Activated CD4-positive, alpha-beta T cell treated with anti-CD3 and anti-CD28 coated beads for 48 hours (primary cell): ENCODE measurements around the gene ELAC1.
"Not testable (repeated sequence)": the region's sequence is repeated elsewhere in the genome, so short reads cannot be mapped to it uniquely, and the experiment has no call there.

ENCODE experiments used
- DNase-seq: peaks from one replicate; pipeline ENCODE4 v3.0.0-alpha.2; 2020

The ELAC1 gene

GRCh38 chr18:50967714-50968661 is at the start of gene ELAC1:
Gene ELAC1, plus strand, starts transcription at chr18:50968040. Its CDS starts 6,365 bp downstream, at chr18:50974405.
- DNase-seq: peak; percentile 68

- DNase-seq: no peak
These were observed 49.7 kb upstream of the ELAC1 start for GRCh38 chr18:50918153-50918552.

- no peak for DNase-seq
These were observed 43.5 kb upstream of the ELAC1 start for GRCh38 chr18:50924372-50924771.

- DNase-seq: no peak
These were observed 41.3 kb upstream of the ELAC1 start for GRCh38 chr18:50926521-50926920.

- DNase-seq: no peak
These were observed 39.3 kb upstream of the ELAC1 start for GRCh38 chr18:50928551-50928950.

GRCh38 chr18:50933684-50934083 is 34.2 kb upstream of the ELAC1 start:
- no peak for DNase-seq

GRCh38 chr18:50934545-50935211 is 33.2 kb upstream of the ELAC1 start:
- DNase-seq: no peak

- no peak for DNase-seq
These were observed 32.2 kb upstream of the ELAC1 start for GRCh38 chr18:50935493-50936191.

GRCh38 chr18:50937183-50937582 is 30.7 kb upstream of the ELAC1 start:
- DNase-seq: no peak

GRCh38 chr18:50938912-50939311 is 28.9 kb upstream of the ELAC1 start:
- DNase-seq: no peak

GRCh38 chr18:50944245-50944932 is 23.5 kb upstream of the ELAC1 start:
- no peak for DNase-seq

GRCh38 chr18:50945918-50946317 is 21.9 kb upstream of the ELAC1 start:
- DNase-seq: not testable (repeated sequence)

GRCh38 chr18:50947899-50948298 is 19.9 kb upstream of the ELAC1 start:
- DNase-seq: no peak

- DNase-seq: no peak
These were observed 18.7 kb upstream of the ELAC1 start for GRCh38 chr18:50949185-50949584.

GRCh38 chr18:50950626-50951025 is 17.2 kb upstream of the ELAC1 start:
- DNase-seq: no peak

- no peak for DNase-seq
These were observed 14.0 kb upstream of the ELAC1 start for GRCh38 chr18:50953822-50954221.

- no peak for DNase-seq
These were observed 12.6 kb upstream of the ELAC1 start for GRCh38 chr18:50955253-50955652.

- DNase-seq: no peak
These were observed 11.7 kb upstream of the ELAC1 start for GRCh38 chr18:50956116-50956515.

- DNase-seq: no peak
These were observed 5.9 kb upstream of the ELAC1 start for GRCh38 chr18:50961974-50962373.

- DNase-seq: no peak
These were observed 1.6 kb downstream of the ELAC1 start for GRCh38 chr18:50969448-50969847.

- no peak for DNase-seq
These were observed 2.2 kb downstream of the ELAC1 start for GRCh38 chr18:50970006-50970405.

GRCh38 chr18:50972404-50972803 is 4.6 kb downstream of the ELAC1 start:
- peak; percentile 15 for DNase-seq
